GM10847 (cell line): Measurements from ENCODE around the gene EHMT2.

Experiments used
- POLR2A ChIP-seq: IDR thresholded peaks from 2 replicates; pipeline ENCODE4 v1.6.1; 2011; ENCODE audit not compliant: insufficient read length; ENCODE audit errors: extremely low read depth

The EHMT2 gene

GRCh38 chr6:31897612-31898382 is at the start of gene EHMT2:
Gene EHMT2, minus strand, starts transcription at chr6:31897698. Its CDS starts 21 bp downstream, at chr6:31897677.
- peak; percentile 59 for TF ChIP-seq POLR2A

DNA sequence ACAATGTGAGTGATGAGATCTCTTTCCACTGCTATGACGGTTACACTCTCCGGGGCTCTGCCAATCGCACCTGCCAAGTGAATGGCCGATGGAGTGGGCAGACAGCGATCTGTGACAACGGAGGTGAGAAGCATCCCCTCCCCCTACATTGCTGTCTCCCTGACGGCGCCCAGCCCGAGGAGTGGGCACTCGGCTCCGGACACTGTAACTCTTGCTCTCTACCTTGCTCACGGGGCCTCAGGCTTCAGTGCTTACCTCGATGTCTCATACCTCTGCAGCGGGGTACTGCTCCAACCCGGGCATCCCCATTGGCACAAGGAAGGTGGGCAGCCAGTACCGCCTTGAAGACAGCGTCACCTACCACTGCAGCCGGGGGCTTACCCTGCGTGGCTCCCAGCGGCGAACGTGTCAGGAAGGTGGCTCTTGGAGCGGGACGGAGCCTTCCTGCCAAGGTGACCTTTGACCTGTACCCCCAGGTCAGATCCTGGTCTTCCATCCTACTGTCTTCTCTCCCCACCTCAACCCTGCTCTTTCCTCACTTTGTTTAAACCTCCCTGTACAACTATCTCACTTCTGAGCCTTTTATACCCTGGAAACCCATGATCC is 49.7 kb upstream of the EHMT2 start:
- TF ChIP-seq POLR2A: no peak

- TF ChIP-seq POLR2A: no peak
Measured at GRCh38 chr6:31946370-31946885, 48.9 kb upstream of the EHMT2 start.

GRCh38 chr6:31945507-31946369 is 48.2 kb upstream of the EHMT2 start, which contains the start of gene CFB:
Gene CFB, plus strand, starts transcription at chr6:31946095. Its CDS starts 127 bp downstream, at chr6:31946222.
- no peak for TF ChIP-seq POLR2A

GRCh38 chr6:31945154-31945506 is 47.6 kb upstream of the EHMT2 start:
- TF ChIP-seq POLR2A: no peak

GRCh38 chr6:31943742-31944141 is 46.2 kb upstream of the EHMT2 start:
- TF ChIP-seq POLR2A: no peak

DNA sequence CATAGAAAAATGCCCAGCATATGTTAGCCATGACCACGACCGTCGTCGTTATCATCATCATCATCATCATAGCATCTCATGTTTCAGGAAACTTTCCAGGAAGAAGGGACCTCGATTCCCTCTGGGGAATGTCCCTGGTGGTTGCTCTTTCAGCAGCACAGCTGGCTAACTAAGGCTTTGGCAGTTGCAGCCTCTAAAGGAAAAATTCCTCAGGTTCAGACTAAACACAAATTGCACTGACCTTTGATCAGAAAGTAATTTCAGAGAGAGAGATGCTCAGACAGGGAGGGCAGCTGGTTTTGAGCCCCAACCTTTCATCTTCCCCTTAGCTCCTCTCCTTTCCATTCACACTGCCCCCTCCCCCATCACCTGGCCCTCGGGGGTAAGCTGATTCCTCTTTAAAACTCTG is 42.8 kb upstream of the EHMT2 start:
- no peak for TF ChIP-seq POLR2A

DNA sequence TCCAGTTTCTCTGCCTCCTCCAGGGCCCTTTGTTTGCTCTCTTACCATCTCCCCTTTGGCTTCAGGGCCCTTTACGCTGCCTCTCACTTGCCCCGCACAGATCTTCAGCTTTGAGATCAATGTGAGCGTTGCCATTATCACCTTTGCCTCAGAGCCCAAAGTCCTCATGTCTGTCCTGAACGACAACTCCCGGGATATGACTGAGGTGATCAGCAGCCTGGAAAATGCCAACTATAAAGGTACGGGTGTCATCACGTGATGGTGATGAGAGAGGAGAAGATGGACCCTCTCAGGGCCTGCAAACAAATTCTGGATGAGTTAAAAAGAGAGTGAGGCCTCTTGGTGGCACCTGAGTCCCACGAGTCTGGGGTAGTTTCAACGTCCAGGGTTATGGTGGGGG is 38.3 kb upstream of the EHMT2 start:
- TF ChIP-seq POLR2A: no peak

DNA sequence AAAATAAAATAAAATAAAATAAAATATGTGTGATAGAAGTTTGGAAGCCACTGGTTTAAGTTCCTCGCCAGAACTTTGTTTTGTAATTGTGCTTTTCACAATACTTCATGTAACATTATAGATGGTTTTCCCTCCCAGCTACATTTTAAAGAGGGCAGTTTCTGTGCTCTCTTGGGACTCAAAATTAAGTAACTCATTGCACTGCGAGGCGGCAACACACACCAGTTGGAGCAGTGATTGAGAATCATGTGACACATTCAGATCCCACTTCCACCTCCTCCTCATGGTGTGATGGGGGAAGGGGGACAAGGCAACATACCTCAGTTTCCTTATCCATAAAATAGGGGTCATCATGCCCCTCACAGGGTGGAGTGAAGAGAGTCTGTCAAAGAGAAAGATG is 37.5 kb upstream of the EHMT2 start:
- no peak for TF ChIP-seq POLR2A

DNA sequence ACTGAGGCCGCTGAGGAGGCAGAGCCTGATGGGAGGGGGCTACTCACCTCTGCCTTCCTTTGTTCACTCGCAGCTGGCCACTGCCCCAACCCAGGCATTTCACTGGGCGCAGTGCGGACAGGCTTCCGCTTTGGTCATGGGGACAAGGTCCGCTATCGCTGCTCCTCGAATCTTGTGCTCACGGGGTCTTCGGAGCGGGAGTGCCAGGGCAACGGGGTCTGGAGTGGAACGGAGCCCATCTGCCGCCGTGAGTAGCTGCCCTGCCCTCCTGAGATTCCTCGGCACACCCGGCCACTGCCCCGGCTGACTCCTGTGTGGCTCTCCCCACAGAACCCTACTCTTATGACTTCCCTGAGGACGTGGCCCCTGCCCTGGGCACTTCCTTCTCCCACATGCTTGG is 36.0 kb upstream of the EHMT2 start:
- no peak for TF ChIP-seq POLR2A

GRCh38 chr6:31930962-31931361 is 33.5 kb upstream of the EHMT2 start:
- no peak for TF ChIP-seq POLR2A

- TF ChIP-seq POLR2A: no peak
Measured at GRCh38 chr6:31928672-31928939, 31.1 kb upstream of the EHMT2 start.

DNA sequence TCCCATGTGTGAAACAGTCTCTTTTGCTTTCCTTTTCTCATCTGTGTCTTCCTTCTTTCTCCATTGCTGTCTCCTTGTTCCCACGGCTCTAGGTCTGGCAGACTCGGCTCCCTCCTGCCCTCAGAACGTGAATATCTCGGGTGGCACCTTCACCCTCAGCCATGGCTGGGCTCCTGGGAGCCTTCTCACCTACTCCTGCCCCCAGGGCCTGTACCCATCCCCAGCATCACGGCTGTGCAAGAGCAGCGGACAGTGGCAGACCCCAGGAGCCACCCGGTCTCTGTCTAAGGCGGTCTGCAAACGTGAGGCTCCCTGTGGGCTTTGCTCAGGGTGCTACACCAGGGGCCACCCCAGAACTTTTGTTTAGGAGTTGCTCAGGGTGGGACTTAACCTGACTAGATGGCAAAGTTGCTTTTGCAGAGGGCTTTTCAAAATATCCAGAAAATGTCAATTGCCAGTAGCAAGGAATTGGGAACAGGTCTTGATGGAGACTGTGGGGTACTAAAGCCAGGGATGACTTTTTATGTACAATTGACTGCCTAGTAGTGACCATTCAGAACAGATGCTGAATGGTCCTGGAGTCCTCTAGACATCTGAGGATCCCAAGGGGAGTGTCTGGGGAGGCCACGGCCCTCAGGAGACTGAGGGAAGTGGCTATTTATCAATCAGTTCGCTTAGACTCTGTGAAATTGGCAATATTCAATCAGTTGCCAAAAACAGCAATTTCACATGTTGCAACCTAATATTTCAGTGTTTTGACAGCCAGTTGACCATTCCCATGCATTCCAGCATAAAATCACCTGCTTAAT is 30.6 kb upstream of the EHMT2 start:
- no peak for TF ChIP-seq POLR2A

DNA sequence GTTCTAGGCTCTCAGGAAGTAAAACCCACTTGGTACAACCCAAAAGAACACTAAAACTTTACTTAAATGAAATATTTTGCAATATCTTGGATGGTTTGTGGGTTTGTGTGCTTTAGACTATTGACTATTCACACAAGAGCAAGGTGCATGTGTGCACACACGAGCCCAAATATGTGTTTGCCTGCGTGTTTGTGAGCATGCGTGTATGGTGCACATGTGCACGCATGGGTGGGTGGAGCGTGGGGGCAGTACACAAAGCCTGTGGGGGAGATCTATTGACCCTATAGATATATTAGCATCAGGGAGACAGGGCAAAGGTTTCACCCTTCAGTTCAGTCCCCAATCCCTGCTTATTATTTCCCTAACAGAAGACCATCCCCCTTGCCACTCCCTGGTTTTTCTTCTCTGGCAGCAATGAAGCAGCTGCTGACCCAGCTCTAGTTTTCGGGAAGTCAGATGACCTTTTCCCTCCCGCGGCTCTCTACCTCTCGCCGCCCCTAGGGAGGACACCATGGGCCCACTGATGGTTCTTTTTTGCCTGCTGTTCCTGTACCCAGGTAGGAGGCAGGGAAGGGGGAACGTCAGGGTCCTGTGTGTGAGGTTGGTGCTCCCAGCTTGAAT is 29.9 kb upstream of the EHMT2 start, which contains the start of gene C2:
C2 (plus strand) TSS at position 476 of the 621 bp plus-strand sequence; CDS start at position 512, 36 bp downstream.
- no peak for TF ChIP-seq POLR2A

- TF ChIP-seq POLR2A: no peak
Measured at GRCh38 chr6:31922942-31923341, 25.4 kb upstream of the EHMT2 start.

DNA sequence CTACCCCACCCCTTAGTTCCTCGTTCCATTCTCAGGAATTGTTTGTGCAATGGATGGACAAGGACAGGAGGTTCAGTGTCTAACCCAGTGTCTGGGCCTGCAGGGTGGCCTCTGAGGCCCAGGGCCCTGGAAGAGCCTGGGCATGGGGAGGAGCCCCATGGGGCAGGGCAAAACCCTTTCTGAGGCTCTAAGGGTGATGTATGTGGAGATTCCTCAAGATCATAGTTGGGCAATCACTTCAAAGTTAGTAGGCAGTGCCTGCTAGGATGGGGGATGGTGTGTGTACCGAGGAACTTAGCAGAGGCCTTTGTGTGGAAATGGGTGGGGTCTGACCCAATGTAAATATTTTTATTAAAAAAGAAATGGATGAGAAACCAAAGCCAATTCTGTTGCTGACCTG is 23.3 kb upstream of the EHMT2 start:
- no peak for TF ChIP-seq POLR2A
